Mucosa of rectum (tissue), 2 donors: ENCODE data around the gene SMARCC2.

ENCODE experiments used
- H3K27ac ChIP-seq, 2 donors: one replicate each; pipeline ENCODE4 v1.7.0; 2013; ENCODE audit warnings: inconsistent platforms in 2 of 2, low read depth in 2 of 2, low read length in 2 of 2
- H3K27me3 ChIP-seq, 2 donors: one replicate each; pipeline ENCODE4 v1.7.0; 2013; ENCODE audit warnings: low read length in 2 of 2; ENCODE audit not compliant: control insufficient read depth in 2 of 2, insufficient read depth in 2 of 2
- H3K36me3 ChIP-seq, 2 donors: one replicate each; pipeline ENCODE4 v1.7.0; 2013; ENCODE audit warnings: low read length in 2 of 2; ENCODE audit not compliant: control insufficient read depth in 2 of 2, insufficient read depth in 2 of 2
- H3K4me1 ChIP-seq, 2 donors: one replicate each; pipeline ENCODE4 v1.7.0; 2013; ENCODE audit warnings: low read length in 2 of 2, mild to moderate bottlenecking in 1 of 2; ENCODE audit not compliant: control insufficient read depth in 2 of 2, insufficient read depth in 2 of 2
- H3K4me3 ChIP-seq, 2 donors: one replicate each; pipeline ENCODE4 v1.7.0; 2013; ENCODE audit warnings: low read length in 2 of 2
- H3K9ac ChIP-seq, 2 donors: one replicate each; pipeline ENCODE4 v1.7.0; 2013; ENCODE audit warnings: low read length in 2 of 2, low read depth in 1 of 2, mild to moderate bottlenecking in 1 of 2
- H3K9me3 ChIP-seq, 2 donors: one replicate each; pipeline ENCODE4 v1.7.0; 2013; ENCODE audit warnings: low read length in 2 of 2; ENCODE audit not compliant: control insufficient read depth in 2 of 2
- donor health status: healthy.
- donor health status: Normal muscosa, but diverticular disease.

SMARCC2 gene

GRCh38 chr12:56213878-56214277, 24.6 kb upstream of the SMARCC2 start:
- Histone ChIP-seq H3K4me1 (peaks cover 0 to 3% of the 10 kb centered on the region in 2 donors), H3K9me3 (no peaks in the 10 kb centered on the region), H3K4me3 (no peak overlapping the region), H3K36me3 (peaks cover 38 to 49% of the 10 kb centered on the region in 2 donors), H3K9ac (no peak overlapping the region), H3K27ac (no peak overlapping the region), H3K27me3 (no peaks in the 10 kb centered on the region)

GRCh38 chr12:56212361-56212760, 23.1 kb upstream of the SMARCC2 start:
- Histone ChIP-seq H3K36me3 (peaks cover 47 to 59% of the 10 kb centered on the region in 2 donors), H3K9me3 (no peaks in the 10 kb centered on the region), H3K4me3 (no peak overlapping the region), H3K4me1 (peaks cover 0 to 3% of the 10 kb centered on the region in 2 donors), H3K27ac (no peak overlapping the region), H3K27me3 (no peaks in the 10 kb centered on the region), H3K9ac (no peak overlapping the region)

GRCh38 chr12:56208006-56208405, 18.7 kb upstream of the SMARCC2 start:
- H3K27me3 ChIP-seq: no peaks in the 10 kb centered on the region
- no peak overlapping the region for H3K27ac ChIP-seq
- no peak overlapping the region for H3K9ac ChIP-seq
- peaks cover 0 to 3% of the 10 kb centered on the region in 2 donors for H3K4me1 ChIP-seq
- no peaks in the 10 kb centered on the region for H3K9me3 ChIP-seq
- no peak overlapping the region for H3K4me3 ChIP-seq
- H3K36me3 ChIP-seq: peaks cover 49 to 58% of the 10 kb centered on the region in 2 donors

- Histone ChIP-seq H3K36me3 (peaks cover 40 to 46% of the 10 kb centered on the region in 2 donors), H3K9ac (no peak overlapping the region), H3K4me1 (peaks cover 3 to 7% of the 10 kb centered on the region in 2 donors), H3K27ac (no peak overlapping the region), H3K9me3 (no peaks in the 10 kb centered on the region), H3K4me3 (no peak overlapping the region), H3K27me3 (no peaks in the 10 kb centered on the region)
These were observed 17.3 kb upstream of the SMARCC2 start for GRCh38 chr12:56206452-56207166.

- H3K27ac ChIP-seq: no peak overlapping the region
- H3K36me3 ChIP-seq: peaks cover 34 to 41% of the 10 kb centered on the region in 2 donors
- no peaks in the 10 kb centered on the region for H3K9me3 ChIP-seq
- H3K27me3 ChIP-seq: no peaks in the 10 kb centered on the region
- peaks cover 3 to 7% of the 10 kb centered on the region in 2 donors for H3K4me1 ChIP-seq
- no peak overlapping the region for H3K9ac ChIP-seq
- no peak overlapping the region for H3K4me3 ChIP-seq
These were observed 16.2 kb upstream of the SMARCC2 start for GRCh38 chr12:56205445-56205844.

- peaks cover 3 to 7% of the 10 kb centered on the region in 2 donors for H3K4me1 ChIP-seq
- H3K27ac ChIP-seq: no peak overlapping the region
- H3K36me3 ChIP-seq: peaks cover 27 to 33% of the 10 kb centered on the region in 2 donors
These were observed 15.0 kb upstream of the SMARCC2 start for GRCh38 chr12:56204275-56204674.

GRCh38 chr12:56202838-56203237, 13.6 kb upstream of the SMARCC2 start:
- Histone ChIP-seq H3K27me3 (no peaks in the 10 kb centered on the region), H3K9me3 (no peaks in the 10 kb centered on the region), H3K27ac (no peak overlapping the region)

More at GRCh38 chr12:56204275-56204674, 15.0 kb upstream of the SMARCC2 start:
- H3K9me3 ChIP-seq: no peaks in the 10 kb centered on the region
- H3K4me3 ChIP-seq: no peak overlapping the region
- H3K27me3 ChIP-seq: no peaks in the 10 kb centered on the region
- no peak overlapping the region for H3K9ac ChIP-seq

GRCh38 chr12:56202366-56202765, 13.1 kb upstream of the SMARCC2 start:
- H3K4me3 ChIP-seq: no peak overlapping the region
- H3K27ac ChIP-seq: no peak overlapping the region
- H3K9ac ChIP-seq: peak overlapping the region in 1 of 2 donors; percentile 17
- H3K9me3 ChIP-seq: no peaks in the 10 kb centered on the region
- no peaks in the 10 kb centered on the region for H3K27me3 ChIP-seq
- peaks cover 18 to 23% of the 10 kb centered on the region in 2 donors for H3K36me3 ChIP-seq
- peaks cover 3 to 7% of the 10 kb centered on the region in 2 donors for H3K4me1 ChIP-seq

More at GRCh38 chr12:56202838-56203237, 13.6 kb upstream of the SMARCC2 start:
- Histone ChIP-seq H3K4me3 (no peak overlapping the region), H3K9ac (no peak overlapping the region), H3K36me3 (peaks cover 23 to 28% of the 10 kb centered on the region in 2 donors), H3K4me1 (peaks cover 3 to 7% of the 10 kb centered on the region in 2 donors)

GRCh38 chr12:56198836-56199235, 9.6 kb upstream of the SMARCC2 start:
- Histone ChIP-seq H3K27me3 (no peaks in the 10 kb centered on the region), H3K4me1 (peaks cover 3 to 7% of the 10 kb centered on the region in 2 donors), H3K9ac (no peak overlapping the region), H3K36me3 (no peaks in the 10 kb centered on the region), H3K9me3 (no peaks in the 10 kb centered on the region), H3K4me3 (no peak overlapping the region), H3K27ac (no peak overlapping the region)

- H3K27ac ChIP-seq: no peak overlapping the region
- H3K9ac ChIP-seq: no peak overlapping the region
- no peaks in the 10 kb centered on the region for H3K36me3 ChIP-seq
- no peaks in the 10 kb centered on the region for H3K9me3 ChIP-seq
- no peak overlapping the region for H3K4me3 ChIP-seq
- no peaks in the 10 kb centered on the region for H3K27me3 ChIP-seq
- H3K4me1 ChIP-seq: peaks cover 3 to 7% of the 10 kb centered on the region in 2 donors
These were observed 8.8 kb upstream of the SMARCC2 start for GRCh38 chr12:56197921-56198635.
